Measurements from ENCODE around the gene PCDHB8. TPM values are rescaled to one million over a fixed set of nuclear protein-coding genes. Genes with fewer than 3 reads are reported as not detected.
"Not testable (repeated sequence)": the region's sequence is repeated elsewhere in the genome, so short reads cannot be mapped to it uniquely, and the experiment has no call there.

Gene PCDHB8
- total RNA-seq, 6 donors from 2014 or later = 0.83 to 2.1 (median 0.96) TPM; not detected in 2

GRCh38 chr5:141150224-141150992, 27.2 kb upstream of the PCDHB8 start:
- H3K9me3 ChIP-seq = peaks cover 16 to 46% (median 31%) of the 10 kb centered on the region in 4 donors
- H3K36me3 ChIP-seq = no peaks in the 10 kb centered on the region
- peak in 1 of 2 donors; percentile 47 for DNase-seq
- ATAC-seq (ENCODE audit: low FRiP score in 2 of 2) = no peak
- peak overlapping the region in 1 of 4 donors; percentile 17 for H3K4me3 ChIP-seq
- H3K27me3 ChIP-seq = no peaks in the 10 kb centered on the region
- 29 to 41% methylated on average over 24 to 33 of the region's 33 CpGs for WGBS, 2 donors
- TF ChIP-seq CTCF (IDR thresholded peaks at IDR 0.05) (no peak), POLR2A (IDR thresholded peaks at IDR 0.05) (no peak), POLR2AphosphoS5 (IDR thresholded peaks at IDR 0.05) (no peak), EP300 (IDR thresholded peaks at IDR 0.05) (no peak)
- H3K27ac ChIP-seq = no peak overlapping the region
- H3K4me1 ChIP-seq = no peaks in the 10 kb centered on the region

GRCh38 chr5:141150993-141151325, 26.6 kb upstream of the PCDHB8 start:
- DNase-seq = no peak
- TF ChIP-seq CTCF (IDR thresholded peaks at IDR 0.05) (no peak), POLR2A (IDR thresholded peaks at IDR 0.05) (no peak), POLR2AphosphoS5 (IDR thresholded peaks at IDR 0.05) (no peak), EP300 (IDR thresholded peaks at IDR 0.05) (no peak)
- H3K27me3 ChIP-seq = no peaks in the 10 kb centered on the region
- no peaks in the 10 kb centered on the region for H3K36me3 ChIP-seq
- peaks cover 16 to 46% (median 35%) of the 10 kb centered on the region in 4 donors for H3K9me3 ChIP-seq
- WGBS, 2 donors = 34 to 42% methylated on average over 13 of the region's 13 CpGs
- no peak overlapping the region for H3K27ac ChIP-seq
- no peak for ATAC-seq (ENCODE audit: low FRiP score in 2 of 2)
- no peak overlapping the region for H3K4me3 ChIP-seq
- H3K4me1 ChIP-seq = no peaks in the 10 kb centered on the region

GRCh38 chr5:141151632-141152031, 26.0 kb upstream of the PCDHB8 start:
- peaks cover 16 to 49% (median 41%) of the 10 kb centered on the region in 4 donors for H3K9me3 ChIP-seq
- not testable (repeated sequence) for H3K27ac ChIP-seq; H3K4me1 ChIP-seq; H3K27me3 ChIP-seq; ATAC-seq (ENCODE audit: low FRiP score in 2 of 2); H3K4me3 ChIP-seq; H3K36me3 ChIP-seq
- WGBS, 2 donors = 48% methylated on average over 26 of the region's 41 CpGs; no CpG with 5 or more reads in 1 of the 2 donors
- DNase-seq = peak in 1 of 2 donors; percentile 63

GRCh38 chr5:141152096-141152495, 25.5 kb upstream of the PCDHB8 start:
- 25 to 37% methylated on average over 2 to 5 of the region's 36 CpGs for WGBS, 2 donors
- not testable (repeated sequence) for H3K4me1 ChIP-seq; H3K4me3 ChIP-seq; H3K36me3 ChIP-seq; ATAC-seq (ENCODE audit: low FRiP score in 2 of 2); H3K27me3 ChIP-seq; H3K27ac ChIP-seq
- DNase-seq = peak in 1 of 2 donors; percentile 67
- H3K9me3 ChIP-seq = peaks cover 18 to 54% (median 45%) of the 10 kb centered on the region in 4 donors

GRCh38 chr5:141155540-141156374, 21.8 kb upstream of the PCDHB8 start:
- H3K9me3 ChIP-seq = peaks cover 13 to 52% (median 48%) of the 10 kb centered on the region in 4 donors
- ATAC-seq (ENCODE audit: low FRiP score in 2 of 2) = no peak

GRCh38 chr5:141157356-141157755, 20.2 kb upstream of the PCDHB8 start:
- H3K27me3 ChIP-seq; ATAC-seq (ENCODE audit: low FRiP score in 2 of 2); H3K4me1 ChIP-seq; H3K36me3 ChIP-seq; H3K27ac ChIP-seq; H3K4me3 ChIP-seq: not testable (repeated sequence)
- peaks cover 10 to 43% (median 36%) of the 10 kb centered on the region in 4 donors for H3K9me3 ChIP-seq
- DNase-seq = peak in 1 of 2 donors; percentile 64
- WGBS, 2 donors = 45 to 60% methylated on average over 1 to 22 of the region's 38 CpGs

More at GRCh38 chr5:141155540-141156374, 21.8 kb upstream of the PCDHB8 start:
- Histone ChIP-seq H3K4me3 (no peak overlapping the region), H3K27ac (no peak overlapping the region), H3K4me1 (no peaks in the 10 kb centered on the region), H3K36me3 (no peaks in the 10 kb centered on the region), H3K27me3 (no peaks in the 10 kb centered on the region)
- 32 to 38% methylated on average over 21 of the region's 21 CpGs for WGBS, 2 donors
- TF ChIP-seq POLR2A (IDR thresholded peaks at IDR 0.05) (no peak), CTCF (IDR thresholded peaks at IDR 0.05) (no peak), EP300 (IDR thresholded peaks at IDR 0.05) (no peak), POLR2AphosphoS5 (IDR thresholded peaks at IDR 0.05) (no peak)
- DNase-seq = no peak

- peaks cover 8 to 46% (median 37%) of the 10 kb centered on the region in 4 donors for H3K9me3 ChIP-seq
- 37% methylated on average over 19 of the region's 28 CpGs; no CpG with 5 or more reads in 1 of the 2 donors for WGBS, 2 donors
Observed at GRCh38 chr5:141157901-141158300, 19.7 kb upstream of the PCDHB8 start.

More at GRCh38 chr5:141157901-141158300, 19.7 kb upstream of the PCDHB8 start:
- not testable (repeated sequence) for H3K27me3 ChIP-seq; H3K4me3 ChIP-seq; ATAC-seq (ENCODE audit: low FRiP score in 2 of 2); H3K27ac ChIP-seq; H3K36me3 ChIP-seq; H3K4me1 ChIP-seq
- peak in 1 of 2 donors; percentile 61 for DNase-seq

Measured in upper lobe of left lung (tissue), 6 donors.